WERI-Rb-1 (cell line): Measurements from ENCODE around the gene FNDC5.
A peak's percentile ranks its signal among the peaks of the same experiment; 100 is the strongest.

ENCODE experiments used
- DNase-seq: peaks from one replicate; pipeline ENCODE4 v3.0.0-alpha.2; 2020
- H3K27ac ChIP-seq: fragments of 250-450 bp; sonication (Bioruptor Pico); 2 replicates; pipeline ENCODE4 v1.5.1; 2020; ENCODE audit warnings: mild to moderate bottlenecking, moderate library complexity
- H3K27me3 ChIP-seq: fragments of 250-450 bp; sonication (Bioruptor Pico); 2 replicates; pipeline ENCODE4 v1.5.1; 2021; ENCODE audit warnings: mild to moderate bottlenecking, low read depth, moderate library complexity; ENCODE audit not compliant: insufficient read depth, severe bottlenecking
- H3K36me3 ChIP-seq: fragments of 250-450 bp; sonication (Bioruptor Pico); 2 replicates; pipeline ENCODE4 v1.5.1; 2020; ENCODE audit warnings: mild to moderate bottlenecking, moderate library complexity
- H3K4me3 ChIP-seq: 2 replicates; pipeline ENCODE4 v1.5.1; 2011; ENCODE audit warnings: low read depth, mild to moderate bottlenecking, control low read depth, low read length
- H3K9me3 ChIP-seq: fragments of 250-450 bp; sonication (Bioruptor Pico); 2 replicates; pipeline ENCODE4 v1.5.1; 2021; ENCODE audit warnings: mild to moderate bottlenecking, moderate library complexity; ENCODE audit not compliant: severe bottlenecking
- TF ChIP-seq, protein P1 (sequence below): IDR thresholded peaks from 2 replicates; pipeline ENCODE4 v1.5.1; 2011; ENCODE audit warnings: low read depth, mild to moderate bottlenecking, control low read depth, inconsistent platforms, low read length

Gene FNDC5

GRCh38 chr1:32898958-32899357 is 28.2 kb upstream of the FNDC5 start:
- TF ChIP-seq, protein P1, sequence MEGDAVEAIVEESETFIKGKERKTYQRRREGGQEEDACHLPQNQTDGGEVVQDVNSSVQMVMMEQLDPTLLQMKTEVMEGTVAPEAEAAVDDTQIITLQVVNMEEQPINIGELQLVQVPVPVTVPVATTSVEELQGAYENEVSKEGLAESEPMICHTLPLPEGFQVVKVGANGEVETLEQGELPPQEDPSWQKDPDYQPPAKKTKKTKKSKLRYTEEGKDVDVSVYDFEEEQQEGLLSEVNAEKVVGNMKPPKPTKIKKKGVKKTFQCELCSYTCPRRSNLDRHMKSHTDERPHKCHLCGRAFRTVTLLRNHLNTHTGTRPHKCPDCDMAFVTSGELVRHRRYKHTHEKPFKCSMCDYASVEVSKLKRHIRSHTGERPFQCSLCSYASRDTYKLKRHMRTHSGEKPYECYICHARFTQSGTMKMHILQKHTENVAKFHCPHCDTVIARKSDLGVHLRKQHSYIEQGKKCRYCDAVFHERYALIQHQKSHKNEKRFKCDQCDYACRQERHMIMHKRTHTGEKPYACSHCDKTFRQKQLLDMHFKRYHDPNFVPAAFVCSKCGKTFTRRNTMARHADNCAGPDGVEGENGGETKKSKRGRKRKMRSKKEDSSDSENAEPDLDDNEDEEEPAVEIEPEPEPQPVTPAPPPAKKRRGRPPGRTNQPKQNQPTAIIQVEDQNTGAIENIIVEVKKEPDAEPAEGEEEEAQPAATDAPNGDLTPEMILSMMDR = no peak
- Histone ChIP-seq H3K9me3 (no peaks in the 10 kb centered on the region), H3K27me3 (no peaks in the 10 kb centered on the region), H3K36me3 (peaks cover 36% of the 10 kb centered on the region), H3K27ac (no peak overlapping the region), H3K4me3 (no peak overlapping the region)
- no peak for DNase-seq

- TF ChIP-seq, protein P1 = no peak
- no peak for DNase-seq
- no peak overlapping the region for H3K4me3 ChIP-seq
- no peaks in the 10 kb centered on the region for H3K27me3 ChIP-seq
- H3K9me3 ChIP-seq = no peaks in the 10 kb centered on the region
- no peak overlapping the region for H3K27ac ChIP-seq
- peaks cover 36% of the 10 kb centered on the region for H3K36me3 ChIP-seq
Measured at GRCh38 chr1:32898056-32898455, 27.3 kb upstream of the FNDC5 start.

DNA sequence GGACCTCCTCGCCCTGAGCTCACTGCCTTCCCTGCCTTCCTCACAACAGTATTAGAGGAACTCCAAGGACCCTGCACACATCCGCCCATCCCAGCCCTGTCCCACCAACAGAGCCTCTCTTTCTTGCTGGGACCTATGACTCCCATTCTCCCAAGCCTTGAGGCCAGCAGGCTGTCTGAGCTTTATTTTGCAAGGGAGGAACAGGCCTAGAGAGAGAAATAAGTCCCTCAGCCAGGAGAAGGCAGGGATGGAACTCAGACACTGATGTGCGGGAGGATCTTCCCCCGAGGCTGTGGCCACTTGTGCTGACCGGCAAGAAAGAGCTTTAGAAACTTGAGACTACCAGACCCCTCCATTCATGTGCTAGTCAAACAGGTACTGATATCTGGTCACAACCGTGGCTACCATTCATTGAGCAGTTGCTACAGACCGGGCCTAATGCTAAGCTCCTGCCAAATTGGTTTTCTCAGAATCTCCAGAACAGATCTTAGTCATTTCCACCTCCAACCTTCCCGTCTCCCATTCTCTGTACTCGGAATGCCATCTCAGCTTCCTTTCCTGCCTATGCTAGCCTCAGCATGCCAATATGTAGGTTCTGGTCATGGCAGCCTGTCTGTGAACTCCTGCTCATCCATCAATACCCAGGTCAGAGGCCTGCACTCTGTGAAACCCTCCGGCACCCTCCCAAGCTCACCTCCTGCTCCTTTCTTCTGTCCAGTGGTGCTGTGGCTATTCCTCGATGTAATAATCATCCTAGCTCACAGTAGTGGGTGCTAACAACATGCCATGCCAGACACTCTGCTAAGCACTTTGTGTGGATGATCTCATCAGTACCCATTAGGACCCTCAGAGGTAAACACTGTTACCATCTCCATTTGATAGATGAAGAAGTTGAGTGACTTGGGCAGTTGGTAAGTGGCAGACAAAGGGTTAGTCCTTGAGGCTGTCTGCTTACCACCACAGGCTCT is 26.7 kb upstream of the FNDC5 start:
- DNase-seq = no peak
- Histone ChIP-seq H3K36me3 (peaks cover 36% of the 10 kb centered on the region), H3K4me3 (no peak overlapping the region), H3K27ac (peak overlapping the region; percentile 17), H3K27me3 (no peaks in the 10 kb centered on the region), H3K9me3 (no peaks in the 10 kb centered on the region)
- TF ChIP-seq, protein P1 = no peak

DNA sequence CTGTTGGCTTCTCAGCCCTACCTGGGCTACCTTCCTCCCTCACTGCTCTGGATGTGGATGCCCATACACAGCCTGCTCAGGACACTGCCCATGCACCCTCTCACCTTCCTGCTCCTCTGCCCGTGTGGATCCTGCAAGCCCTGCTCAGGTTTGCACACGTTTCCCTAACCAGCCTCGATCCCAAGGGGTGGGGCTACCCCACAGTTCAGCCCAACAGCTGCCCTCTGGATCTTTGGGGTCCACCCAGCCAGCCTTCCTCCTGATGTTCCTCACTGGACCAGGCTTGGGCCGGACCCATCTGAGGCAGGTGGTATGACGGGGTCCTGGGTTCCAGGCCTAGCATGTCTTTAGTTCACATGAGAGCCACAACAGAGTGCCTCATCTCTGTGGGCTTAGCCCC is 25.7 kb upstream of the FNDC5 start:
- peak overlapping the region; percentile 17 for H3K27ac ChIP-seq
- H3K4me3 ChIP-seq = no peak overlapping the region
- peaks cover 36% of the 10 kb centered on the region for H3K36me3 ChIP-seq
- TF ChIP-seq, protein P1 = no peak
- H3K27me3 ChIP-seq = no peaks in the 10 kb centered on the region
- no peaks in the 10 kb centered on the region for H3K9me3 ChIP-seq
- DNase-seq = no peak

DNA sequence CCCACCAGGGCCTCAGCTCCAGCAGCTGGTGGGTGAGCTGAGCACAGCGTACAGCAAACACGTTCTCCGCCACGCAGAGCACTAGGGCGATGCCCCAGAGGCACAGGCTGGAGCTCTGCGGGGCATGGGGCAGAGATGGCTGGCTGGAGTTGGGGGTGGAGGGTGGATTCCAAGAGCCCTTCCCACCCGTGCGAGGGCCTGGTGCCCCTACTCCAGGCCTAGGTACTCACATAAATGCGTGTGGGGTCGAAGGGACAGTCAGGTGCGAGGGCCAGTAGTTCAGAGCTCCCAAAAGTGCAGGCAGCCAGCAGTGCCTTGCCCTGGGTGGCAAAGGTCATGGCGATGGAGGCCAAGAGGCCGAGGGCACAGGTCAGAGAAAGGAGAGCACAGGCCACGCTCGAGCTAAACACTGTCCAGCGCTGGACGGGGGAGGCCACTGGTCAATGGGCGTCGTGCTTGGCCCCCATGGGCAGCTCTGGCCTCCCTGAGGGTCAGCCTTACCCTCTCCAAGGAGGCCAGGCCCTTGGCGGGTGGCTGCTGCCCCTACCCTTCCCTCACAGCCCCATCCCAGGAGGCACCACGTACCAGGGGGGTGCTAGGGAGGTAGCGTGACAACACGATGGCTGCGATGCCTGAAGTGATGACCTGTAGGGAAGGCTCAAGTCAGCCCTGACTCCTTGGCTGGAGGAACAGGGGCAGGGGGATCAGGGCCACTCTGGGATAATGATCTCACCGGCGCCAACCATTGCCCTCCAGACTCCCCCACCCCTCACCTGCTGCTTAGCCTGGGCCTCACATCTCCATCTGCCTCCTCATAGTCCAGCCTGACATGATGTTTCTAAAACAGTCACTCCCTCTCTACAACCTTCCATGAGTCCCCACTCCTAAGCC is 24.9 kb upstream of the FNDC5 start:
- DNase-seq = peak; percentile 51
- Histone ChIP-seq H3K4me3 (no peak overlapping the region), H3K27ac (peak overlapping the region; percentile 95), H3K27me3 (no peaks in the 10 kb centered on the region), H3K9me3 (no peaks in the 10 kb centered on the region), H3K36me3 (peaks cover 36% of the 10 kb centered on the region)
- TF ChIP-seq, protein P1 = no peak
